DOHH2 (cell line): ENCODE results near the gene DOCK9.

Experiments
- CTCF ChIP-seq: fragments of 200-600 bp; sonication (generic); IDR thresholded peaks from one replicate; pipeline ENCODE4 v1.5.1; 2014; ENCODE audit warnings: antibody characterized with exemption, mild to moderate bottlenecking, low read depth, low read length; ENCODE audit not compliant: poor library complexity, severe bottlenecking
- EZH2phosphoT487 ChIP-seq: fragments of 200-600 bp; sonication (generic); IDR thresholded peaks from 2 replicates; pipeline ENCODE4 v1.6.1; 2017; ENCODE audit warnings: borderline replicate concordance, mild to moderate bottlenecking, antibody characterized with exemption, low read length, moderate library complexity, mixed read lengths

GRCh38 chr13:99015606-99016490 lies 38.0 kb upstream of the DOCK9 start:
- TF ChIP-seq CTCF (no peak), EZH2phosphoT487 (no peak)
